Mucosa of stomach (tissue), 1 donor: Measurements from ENCODE around the gene KHDC1L.
"Not testable (repeated sequence)": the region's sequence is repeated elsewhere in the genome, so short reads cannot be mapped to it uniquely, and the experiment has no call there.

Experiments
- H3K27me3 ChIP-seq: one replicate; pipeline ENCODE4 v1.7.0; 2013; ENCODE audit warnings: mild to moderate bottlenecking, low read length; ENCODE audit not compliant: control insufficient read depth, insufficient read depth
- H3K36me3 ChIP-seq: one replicate; pipeline ENCODE4 v1.7.0; 2013; ENCODE audit warnings: low read length; ENCODE audit not compliant: control insufficient read depth, insufficient read depth
- H3K4me1 ChIP-seq: one replicate; pipeline ENCODE4 v1.7.0; 2013; ENCODE audit warnings: mild to moderate bottlenecking, low read length; ENCODE audit not compliant: control insufficient read depth, insufficient read depth
- H3K4me3 ChIP-seq: one replicate; pipeline ENCODE4 v1.7.0; 2013; ENCODE audit warnings: low read length
- H3K9ac ChIP-seq: one replicate; pipeline ENCODE4 v1.7.0; 2013; ENCODE audit warnings: mild to moderate bottlenecking, low read length, moderate library complexity
- H3K9me3 ChIP-seq: one replicate; pipeline ENCODE4 v1.7.0; 2013; ENCODE audit warnings: mild to moderate bottlenecking, low read length, moderate library complexity; ENCODE audit not compliant: control insufficient read depth
- donor health status: Pancreatic carcinoma.

The KHDC1L gene, protein sequence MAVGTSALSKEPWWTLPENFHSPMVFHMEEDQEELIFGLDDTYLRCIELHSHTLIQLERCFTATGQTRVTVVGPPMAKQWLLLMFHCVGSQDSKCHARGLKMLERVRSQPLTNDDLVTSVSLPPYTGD

GRCh38 chr6:73225396-73225795 lies at the start of gene KHDC1L:
Gene KHDC1L, minus strand, starts transcription at chr6:73225496. Its CDS starts 88 bp downstream, at chr6:73225408.
- H3K9ac ChIP-seq = no peak within 1 kb of the TSS
- no peak within 1 kb of the TSS for H3K4me3 ChIP-seq
- H3K4me1 ChIP-seq = no peaks in the 10 kb centered on the region
- no peaks in the 10 kb centered on the region for H3K27me3 ChIP-seq
- no peaks in the 10 kb centered on the region for H3K36me3 ChIP-seq
- no peaks in the 10 kb centered on the region for H3K9me3 ChIP-seq

DNA sequence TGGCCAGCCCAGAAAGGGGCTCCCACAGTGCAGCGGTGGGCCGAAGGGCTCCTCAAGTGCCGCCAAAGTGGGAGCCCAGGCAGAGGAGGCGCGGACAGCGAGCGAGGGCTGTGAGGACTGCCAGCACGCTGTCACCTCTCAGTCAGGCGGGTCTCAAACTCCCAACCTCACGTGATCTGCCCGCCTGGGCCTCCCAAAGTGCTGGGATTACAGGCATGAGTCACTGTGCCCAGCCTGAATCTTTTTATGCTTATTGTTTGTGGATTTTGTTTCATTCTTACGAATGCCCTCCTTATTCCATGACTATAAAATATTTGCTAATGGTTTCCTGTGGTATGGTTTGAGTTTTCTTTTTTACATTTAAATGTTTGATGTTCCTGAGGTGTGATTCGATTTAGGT lies 44.0 kb upstream of the KHDC1L start:
- H3K27me3 ChIP-seq, H3K9me3 ChIP-seq, H3K9ac ChIP-seq, H3K4me1 ChIP-seq, H3K36me3 ChIP-seq, H3K4me3 ChIP-seq: not testable (repeated sequence)

DNA sequence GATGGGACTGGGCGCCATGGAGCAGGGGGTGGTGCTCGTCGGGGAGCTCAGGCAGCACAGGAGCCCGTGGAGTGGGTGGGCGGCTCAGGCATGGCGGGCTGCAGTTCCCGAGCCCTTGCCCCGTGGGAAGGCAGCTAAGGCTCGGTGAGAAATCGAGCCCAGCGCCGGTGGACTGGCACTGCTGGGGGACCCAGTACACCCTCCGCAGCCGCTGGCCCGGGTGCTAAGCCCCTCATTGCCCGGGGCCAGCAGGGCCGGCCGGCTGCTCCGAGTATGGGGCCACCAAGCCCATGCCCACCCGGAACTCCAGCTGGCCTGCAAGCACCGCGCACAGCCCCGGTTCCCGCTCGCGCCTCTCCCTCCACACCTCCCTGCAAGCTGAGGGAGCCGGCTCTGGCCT lies 43.6 kb upstream of the KHDC1L start:
- not testable (repeated sequence) for H3K4me3 ChIP-seq, H3K9ac ChIP-seq, H3K9me3 ChIP-seq, H3K36me3 ChIP-seq, H3K4me1 ChIP-seq, H3K27me3 ChIP-seq

DNA sequence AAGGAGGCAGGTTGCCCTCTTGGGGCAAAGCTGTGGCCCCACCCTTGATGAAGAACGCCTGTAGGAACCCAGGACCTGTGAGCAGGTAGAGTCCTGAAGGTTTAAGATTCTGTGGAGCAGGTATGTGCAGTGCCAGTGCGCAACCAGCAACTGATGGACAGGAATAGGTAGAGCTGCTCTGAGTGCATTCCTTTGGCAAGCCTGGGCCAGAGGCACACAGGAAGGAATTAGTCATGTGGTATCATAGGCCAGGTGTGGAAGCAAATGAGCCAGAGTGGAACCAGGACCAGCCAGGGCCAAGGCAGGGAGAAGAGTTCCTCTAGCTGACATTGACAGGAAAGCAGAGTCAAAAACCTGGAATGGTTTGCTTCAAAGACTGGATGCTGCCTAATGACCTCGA lies 39.1 kb upstream of the KHDC1L start:
- Histone ChIP-seq H3K27me3 (no peaks in the 10 kb centered on the region), H3K4me3 (no peak overlapping the region), H3K9ac (no peak overlapping the region), H3K36me3 (no peaks in the 10 kb centered on the region), H3K4me1 (peaks cover 9% of the 10 kb centered on the region), H3K9me3 (no peaks in the 10 kb centered on the region)

GRCh38 chr6:73263570-73263909 lies 38.2 kb upstream of the KHDC1L start:
- H3K4me1 ChIP-seq = peaks cover 9% of the 10 kb centered on the region
- no peaks in the 10 kb centered on the region for H3K9me3 ChIP-seq
- no peaks in the 10 kb centered on the region for H3K27me3 ChIP-seq
- peak overlapping the region; percentile 14 for H3K4me3 ChIP-seq
- H3K36me3 ChIP-seq = no peaks in the 10 kb centered on the region
- H3K9ac ChIP-seq = peak overlapping the region; percentile 69

GRCh38 chr6:73262671-73263569 lies 37.6 kb upstream of the KHDC1L start, which contains the start of gene KHDC1:
Gene KHDC1, minus strand, starts transcription at chr6:73263196. Its CDS starts 20,679 bp downstream, at chr6:73242517.
- Histone ChIP-seq H3K36me3 (no peaks in the 10 kb centered on the region), H3K9ac (peak within 1 kb of the TSS; percentile 69), H3K27me3 (no peaks in the 10 kb centered on the region), H3K4me1 (peaks cover 9% of the 10 kb centered on the region), H3K4me3 (peak within 1 kb of the TSS; percentile 61), H3K9me3 (no peaks in the 10 kb centered on the region)

GRCh38 chr6:73258721-73259120 lies 33.4 kb upstream of the KHDC1L start:
- Histone ChIP-seq H3K27me3 (no peaks in the 10 kb centered on the region), H3K4me3 (no peak overlapping the region), H3K9ac (no peak overlapping the region), H3K36me3 (no peaks in the 10 kb centered on the region), H3K4me1 (peaks cover 4% of the 10 kb centered on the region), H3K9me3 (no peaks in the 10 kb centered on the region)

GRCh38 chr6:73254323-73254722 lies 29.0 kb upstream of the KHDC1L start:
- not testable (repeated sequence) for H3K4me3 ChIP-seq, H3K4me1 ChIP-seq

DNA sequence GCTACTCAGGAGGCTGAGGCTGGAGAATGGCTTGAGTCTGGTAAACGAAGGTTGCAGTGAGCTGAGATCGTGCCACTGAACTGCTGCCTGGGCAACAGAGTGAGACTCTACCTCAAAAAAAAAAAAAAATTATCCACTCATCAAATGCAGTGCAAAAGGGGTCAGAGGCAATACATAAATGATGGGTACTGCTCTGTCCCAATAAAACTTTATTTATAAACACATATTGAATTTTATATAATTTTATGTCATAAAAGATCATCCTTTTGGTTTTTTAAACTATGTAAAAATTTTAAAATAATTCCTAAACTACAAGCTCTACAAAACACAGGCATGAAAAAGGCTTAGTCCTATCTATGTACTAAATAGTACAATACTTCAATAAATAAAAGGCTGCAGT lies 27.4 kb upstream of the KHDC1L start:
- no peaks in the 10 kb centered on the region for H3K4me1 ChIP-seq
- H3K9ac ChIP-seq = no peak overlapping the region
- no peaks in the 10 kb centered on the region for H3K9me3 ChIP-seq
- no peak overlapping the region for H3K4me3 ChIP-seq
- no peaks in the 10 kb centered on the region for H3K36me3 ChIP-seq
- H3K27me3 ChIP-seq = no peaks in the 10 kb centered on the region

More at GRCh38 chr6:73254323-73254722, 29.0 kb upstream of the KHDC1L start:
- not testable (repeated sequence) for H3K9ac ChIP-seq, H3K9me3 ChIP-seq, H3K36me3 ChIP-seq, H3K27me3 ChIP-seq

DNA sequence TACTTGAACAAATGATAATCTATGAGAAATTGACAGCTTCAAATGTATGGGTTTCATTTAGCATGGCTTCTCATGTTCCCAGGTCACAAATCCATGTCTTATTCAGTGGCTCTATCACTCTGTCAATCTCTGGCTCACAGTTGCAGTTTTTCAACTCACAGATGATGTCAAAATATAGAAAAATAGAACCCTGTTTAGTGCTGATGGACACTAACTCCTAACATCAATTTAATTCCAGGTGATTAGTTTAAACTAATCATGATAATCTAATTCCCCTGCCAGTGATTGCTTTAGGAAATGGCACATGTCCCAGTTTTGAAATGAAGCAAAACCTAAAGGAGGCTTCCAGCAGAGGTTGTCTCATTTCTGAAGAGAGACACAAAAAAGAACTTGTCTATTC lies 24.7 kb upstream of the KHDC1L start:
- no peak overlapping the region for H3K9ac ChIP-seq
- H3K4me3 ChIP-seq = no peak overlapping the region
- H3K4me1 ChIP-seq = no peaks in the 10 kb centered on the region
- H3K9me3 ChIP-seq = no peaks in the 10 kb centered on the region
- no peaks in the 10 kb centered on the region for H3K27me3 ChIP-seq
- no peaks in the 10 kb centered on the region for H3K36me3 ChIP-seq

DNA sequence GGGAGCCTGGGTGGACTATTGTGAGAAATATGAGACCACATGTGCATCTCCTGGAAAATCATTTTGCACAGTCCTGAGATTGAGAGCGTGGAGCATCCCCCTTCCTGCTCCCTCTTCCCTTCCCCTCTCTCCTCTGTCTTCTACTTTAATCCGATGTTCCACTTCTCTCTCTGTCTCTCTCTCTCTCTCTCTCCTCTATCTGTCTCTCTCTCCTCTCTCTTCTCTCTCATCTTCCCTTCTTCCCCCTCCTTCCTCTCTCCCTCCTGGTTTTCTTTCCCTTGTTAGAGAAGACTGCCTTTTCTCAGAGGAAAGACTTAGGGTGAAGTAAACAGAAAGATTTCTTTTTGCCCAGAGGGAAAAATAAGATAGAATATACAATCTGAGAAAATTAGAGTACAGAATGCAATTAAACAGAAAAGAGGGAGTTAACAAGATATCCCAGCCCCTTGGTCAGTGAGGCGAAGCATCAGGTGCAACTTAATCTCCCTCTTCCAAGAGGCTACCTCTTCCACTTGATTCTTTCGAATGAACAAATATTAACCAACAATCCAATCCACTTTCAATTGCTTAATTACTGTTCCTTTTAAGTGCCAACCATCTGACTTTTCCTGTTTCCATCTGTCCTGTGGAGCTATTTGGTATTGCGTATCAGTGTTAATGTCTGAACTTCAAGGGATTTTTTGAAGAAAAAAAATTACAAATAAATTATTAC lies 23.1 kb upstream of the KHDC1L start:
- H3K9ac ChIP-seq = no peak overlapping the region

GRCh38 chr6:73242001-73242400 lies 16.7 kb upstream of the KHDC1L start:
- H3K4me3 ChIP-seq = no peak overlapping the region
- H3K9ac ChIP-seq = no peak overlapping the region

More for the DNA sequence above, 23.1 kb upstream of the KHDC1L start:
- Histone ChIP-seq H3K9me3 (no peaks in the 10 kb centered on the region), H3K4me3 (no peak overlapping the region), H3K36me3 (no peaks in the 10 kb centered on the region), H3K27me3 (no peaks in the 10 kb centered on the region), H3K4me1 (no peaks in the 10 kb centered on the region)

More at GRCh38 chr6:73242001-73242400, 16.7 kb upstream of the KHDC1L start:
- no peaks in the 10 kb centered on the region for H3K4me1 ChIP-seq
- no peaks in the 10 kb centered on the region for H3K36me3 ChIP-seq
- no peaks in the 10 kb centered on the region for H3K9me3 ChIP-seq
- H3K27me3 ChIP-seq = no peaks in the 10 kb centered on the region
